H9 (cell line): Measurements from ENCODE around the gene RTP3. TPM values are rescaled to one million over a fixed set of nuclear protein-coding genes. Genes with fewer than 3 reads are reported as not detected.

Experiments
- DNase-seq: peaks from one replicate; pipeline ENCODE4 v3.0.0-alpha.2; 2017
- H2AFZ ChIP-seq: one replicate; pipeline ENCODE4 v1.6.1; 2013; ENCODE audit warnings: mild to moderate bottlenecking, low read length, control low read depth, moderate library complexity
- H2AK5ac ChIP-seq: 2 replicates; pipeline ENCODE4 v1.6.1; 2013; ENCODE audit warnings: low read length, control low read depth, mixed read lengths; ENCODE audit not compliant: insufficient read length
- H2BK120ac ChIP-seq: one replicate; pipeline ENCODE4 v1.6.1; 2013; ENCODE audit warnings: low read depth, mild to moderate bottlenecking, low read length, control low read depth, inconsistent platforms; ENCODE audit not compliant: poor library complexity, severe bottlenecking
- H2BK12ac ChIP-seq: 2 replicates; pipeline ENCODE4 v1.6.1; 2013; ENCODE audit warnings: low read length, control low read depth, mixed read lengths, low read depth; ENCODE audit not compliant: insufficient read length
- H2BK15ac ChIP-seq: 2 replicates; pipeline ENCODE4 v1.6.1; 2013; ENCODE audit warnings: low read depth, low read length, control low read depth
- H2BK20ac ChIP-seq: one replicate; pipeline ENCODE4 v1.6.1; 2013; ENCODE audit warnings: low read depth, mild to moderate bottlenecking, low read length, control low read depth, inconsistent platforms; ENCODE audit not compliant: poor library complexity, severe bottlenecking
- H2BK5ac ChIP-seq: 2 replicates; pipeline ENCODE4 v1.6.1; 2013; ENCODE audit warnings: low read length, control low read depth, mixed read lengths; ENCODE audit not compliant: insufficient read length
- H3K14ac ChIP-seq: 2 replicates; pipeline ENCODE4 v1.6.1; 2013; ENCODE audit warnings: low read length, control low read depth; ENCODE audit not compliant: insufficient read depth
- H3K18ac ChIP-seq: 2 replicates; pipeline ENCODE4 v1.6.1; 2013; ENCODE audit warnings: low read depth, mild to moderate bottlenecking, mixed read lengths, low read length, control low read depth; ENCODE audit not compliant: insufficient read length
- H3K23ac ChIP-seq: 2 replicates; pipeline ENCODE4 v1.6.1; 2013; ENCODE audit warnings: low read length, control low read depth, mixed read lengths, low read depth; ENCODE audit not compliant: insufficient read length
- H3K23me2 ChIP-seq: 2 replicates; pipeline ENCODE4 v1.6.1; 2013; ENCODE audit warnings: low read depth, mild to moderate bottlenecking, mixed read lengths, low read length, control low read depth; ENCODE audit not compliant: insufficient read length, poor library complexity, severe bottlenecking
- H3K27ac ChIP-seq: 2 replicates; pipeline ENCODE4 v1.5.1; 2013; ENCODE audit warnings: low read length, control low read depth, mixed read lengths, low read depth; ENCODE audit not compliant: insufficient read length
- H3K27me3 ChIP-seq: 2 replicates; pipeline ENCODE4 v1.6.1; 2013; ENCODE audit warnings: low read length, control low read depth, inconsistent platforms; ENCODE audit not compliant: insufficient read depth
- H3K4ac ChIP-seq: 2 replicates; pipeline ENCODE4 v1.6.1; 2013; ENCODE audit warnings: low read depth, mild to moderate bottlenecking, control low read depth, inconsistent platforms, low read length, moderate library complexity
- H3K4me1 ChIP-seq: 2 replicates; pipeline ENCODE4 v1.6.1; 2013; ENCODE audit warnings: low read length, control low read depth, inconsistent platforms; ENCODE audit not compliant: insufficient read depth
- H3K4me2 ChIP-seq: 2 replicates; pipeline ENCODE4 v1.6.1; 2013; ENCODE audit warnings: low read length, control low read depth, mixed read lengths; ENCODE audit not compliant: insufficient read length, insufficient read depth
- H3K56ac ChIP-seq: 2 replicates; pipeline ENCODE4 v1.6.1; 2013; ENCODE audit warnings: low read depth, mild to moderate bottlenecking, mixed read lengths, low read length, control low read depth; ENCODE audit not compliant: insufficient read length
- H3K79me1 ChIP-seq: 2 replicates; pipeline ENCODE4 v1.6.1; 2013; ENCODE audit warnings: low read depth, mild to moderate bottlenecking, moderate library complexity, low read length, control low read depth, inconsistent platforms; ENCODE audit not compliant: insufficient read depth, poor library complexity, severe bottlenecking
- H3K79me2 ChIP-seq: 2 replicates; pipeline ENCODE4 v1.6.1; 2013; ENCODE audit warnings: low read length, control low read depth, inconsistent platforms; ENCODE audit not compliant: insufficient read depth
- H3K9ac ChIP-seq: 2 replicates; pipeline ENCODE4 v1.6.1; 2013; ENCODE audit warnings: low read length, control low read depth, mixed read lengths; ENCODE audit not compliant: insufficient read length; ENCODE audit errors: extremely low read depth
- H3K9me3 ChIP-seq: one replicate; pipeline ENCODE4 v1.6.1; 2013; ENCODE audit warnings: low read depth, low read length, inconsistent platforms; ENCODE audit not compliant: control insufficient read depth
- H3T11ph ChIP-seq: one replicate; pipeline ENCODE4 v1.6.1; 2013; ENCODE audit warnings: mild to moderate bottlenecking, low read length, control low read depth, inconsistent platforms
- H4K20me1 ChIP-seq: one replicate; pipeline ENCODE4 v1.6.1; 2013; ENCODE audit not compliant: control insufficient read depth, insufficient read length, insufficient read depth
- H4K5ac ChIP-seq: 2 replicates; pipeline ENCODE4 v1.6.1; 2013; ENCODE audit warnings: low read depth, mild to moderate bottlenecking, mixed read lengths, low read length, control low read depth; ENCODE audit not compliant: insufficient read length
- H4K8ac ChIP-seq: replicated peaks from 2 replicates; pipeline ENCODE4 v1.6.1; 2013; ENCODE audit warnings: low read length, control low read depth, mixed read lengths, low read depth; ENCODE audit not compliant: insufficient read length
- H4K91ac ChIP-seq: 2 replicates; pipeline ENCODE4 v1.6.1; 2013; ENCODE audit warnings: low read depth, mild to moderate bottlenecking, moderate library complexity, mixed read lengths, low read length, control low read depth; ENCODE audit not compliant: insufficient read length
- H3K27ac Mint-ChIP-seq, 3 experiments: 2 replicates in 2 of 3; 3 replicates in 1 of 3; pipeline ENCODE4 v1.8.0; 2020 to 2021; ENCODE audit warnings: mixed read lengths in 3 of 3, mild to moderate bottlenecking in 1 of 3, moderate library complexity in 1 of 3
- H3K27me3 Mint-ChIP-seq: 2 replicates; pipeline ENCODE4 v1.8.0; 2021; ENCODE audit warnings: low read depth, mild to moderate bottlenecking, moderate library complexity, mixed read lengths
- H3K36me3 Mint-ChIP-seq, 3 experiments: 2 replicates in 2 of 3; 3 replicates in 1 of 3; pipeline ENCODE4 v1.8.0; 2020 to 2021; ENCODE audit warnings: low read depth in 3 of 3, mixed read lengths in 3 of 3; ENCODE audit not compliant: insufficient read depth in 1 of 3
- H3K4me1 Mint-ChIP-seq, 2 experiments: 2 replicates each; pipeline ENCODE4 v1.8.0; 2020; ENCODE audit warnings: mixed read lengths in 2 of 2
- H3K4me3 Mint-ChIP-seq, 2 experiments: 2 replicates in 1 of 2; 3 replicates in 1 of 2; pipeline ENCODE4 v1.8.0; 2020 to 2021; ENCODE audit warnings: mild to moderate bottlenecking in 2 of 2, mixed read lengths in 2 of 2, moderate library complexity in 1 of 2
- H3K9me3 Mint-ChIP-seq, 2 experiments: 2 replicates in 1 of 2; 3 replicates in 1 of 2; pipeline ENCODE4 v1.8.0; 2020; ENCODE audit warnings: mild to moderate bottlenecking in 2 of 2, mixed read lengths in 2 of 2, moderate library complexity in 1 of 2
- total RNA-seq: library from RNA; stranded (reverse); gene quantifications from 2 replicates; pipeline ENCODE4 v1.2.1, GENCODE V29; 2021
- TF ChIP-seq, protein P1 (sequence below): fragments of 200-600 bp; sonication (generic); conservative IDR thresholded peaks from 3 replicates; pipeline ENCODE4 v1.8.0; 2021; ENCODE audit warnings: antibody characterized with exemption, mild to moderate bottlenecking

The RTP3 gene
- total RNA-seq, 1 experiment from 2014 or later: not detected

- Mint-ChIP-seq H3K4me3 (no peak overlapping the region), H3K27me3 (peaks cover 17% of the 10 kb centered on the region), H3K36me3 (no peaks in the 10 kb centered on the region), H3K4me1 (peaks cover 0 to 4% of the 10 kb centered on the region in 2 experiments; a peak in 2 of 4 replicates), H3K9me3 (no peaks in the 10 kb centered on the region), H3K27ac (no peak overlapping the region)
- Histone ChIP-seq H3K4me1 (no peaks in the 10 kb centered on the region), H3K56ac (no peak overlapping the region), H3K9me3 (no peaks in the 10 kb centered on the region), H2BK5ac (no peak overlapping the region), H3K27ac (no peak overlapping the region), H3T11ph (no peak overlapping the region), H3K79me2 (no peaks in the 10 kb centered on the region), H3K14ac (no peak overlapping the region; the same call in 1 of the 2 replicates), H2BK120ac (no peak overlapping the region), H4K91ac (no peak overlapping the region), H3K4me2 (no peak overlapping the region), H3K18ac (no peak overlapping the region), H3K9ac (no peak overlapping the region), H2AFZ (no peak overlapping the region), H4K20me1 (no peaks in the 10 kb centered on the region), H4K5ac (no peak overlapping the region), H2BK15ac (no peak overlapping the region), H3K27me3 (no peaks in the 10 kb centered on the region; the same call in 1 of the 2 replicates), H2AK5ac (no peak overlapping the region), H3K23ac (no peak overlapping the region), H2BK20ac (no peak overlapping the region), H3K4ac (no peak overlapping the region), H3K79me1 (no peaks in the 10 kb centered on the region), H4K8ac (no peak overlapping the region), H2BK12ac (no peak overlapping the region), H3K23me2 (no peaks in the 10 kb centered on the region)
- peak; percentile 9 for DNase-seq
- TF ChIP-seq, protein P1, sequence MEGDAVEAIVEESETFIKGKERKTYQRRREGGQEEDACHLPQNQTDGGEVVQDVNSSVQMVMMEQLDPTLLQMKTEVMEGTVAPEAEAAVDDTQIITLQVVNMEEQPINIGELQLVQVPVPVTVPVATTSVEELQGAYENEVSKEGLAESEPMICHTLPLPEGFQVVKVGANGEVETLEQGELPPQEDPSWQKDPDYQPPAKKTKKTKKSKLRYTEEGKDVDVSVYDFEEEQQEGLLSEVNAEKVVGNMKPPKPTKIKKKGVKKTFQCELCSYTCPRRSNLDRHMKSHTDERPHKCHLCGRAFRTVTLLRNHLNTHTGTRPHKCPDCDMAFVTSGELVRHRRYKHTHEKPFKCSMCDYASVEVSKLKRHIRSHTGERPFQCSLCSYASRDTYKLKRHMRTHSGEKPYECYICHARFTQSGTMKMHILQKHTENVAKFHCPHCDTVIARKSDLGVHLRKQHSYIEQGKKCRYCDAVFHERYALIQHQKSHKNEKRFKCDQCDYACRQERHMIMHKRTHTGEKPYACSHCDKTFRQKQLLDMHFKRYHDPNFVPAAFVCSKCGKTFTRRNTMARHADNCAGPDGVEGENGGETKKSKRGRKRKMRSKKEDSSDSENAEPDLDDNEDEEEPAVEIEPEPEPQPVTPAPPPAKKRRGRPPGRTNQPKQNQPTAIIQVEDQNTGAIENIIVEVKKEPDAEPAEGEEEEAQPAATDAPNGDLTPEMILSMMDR: no peak
Measured at GRCh38 chr3:46466273-46466672, 31.5 kb upstream of the RTP3 start.
